ENCODE measurements around the gene ESYT2. TPM values are rescaled to one million over a fixed set of nuclear protein-coding genes. Genes with fewer than 3 reads are reported as not detected.
A peak's percentile ranks its signal among the peaks of the same experiment; 100 is the strongest.
"Not testable (repeated sequence)": the region's sequence is repeated elsewhere in the genome, so short reads cannot be mapped to it uniquely, and the experiment has no call there.

The ESYT2 gene, protein sequence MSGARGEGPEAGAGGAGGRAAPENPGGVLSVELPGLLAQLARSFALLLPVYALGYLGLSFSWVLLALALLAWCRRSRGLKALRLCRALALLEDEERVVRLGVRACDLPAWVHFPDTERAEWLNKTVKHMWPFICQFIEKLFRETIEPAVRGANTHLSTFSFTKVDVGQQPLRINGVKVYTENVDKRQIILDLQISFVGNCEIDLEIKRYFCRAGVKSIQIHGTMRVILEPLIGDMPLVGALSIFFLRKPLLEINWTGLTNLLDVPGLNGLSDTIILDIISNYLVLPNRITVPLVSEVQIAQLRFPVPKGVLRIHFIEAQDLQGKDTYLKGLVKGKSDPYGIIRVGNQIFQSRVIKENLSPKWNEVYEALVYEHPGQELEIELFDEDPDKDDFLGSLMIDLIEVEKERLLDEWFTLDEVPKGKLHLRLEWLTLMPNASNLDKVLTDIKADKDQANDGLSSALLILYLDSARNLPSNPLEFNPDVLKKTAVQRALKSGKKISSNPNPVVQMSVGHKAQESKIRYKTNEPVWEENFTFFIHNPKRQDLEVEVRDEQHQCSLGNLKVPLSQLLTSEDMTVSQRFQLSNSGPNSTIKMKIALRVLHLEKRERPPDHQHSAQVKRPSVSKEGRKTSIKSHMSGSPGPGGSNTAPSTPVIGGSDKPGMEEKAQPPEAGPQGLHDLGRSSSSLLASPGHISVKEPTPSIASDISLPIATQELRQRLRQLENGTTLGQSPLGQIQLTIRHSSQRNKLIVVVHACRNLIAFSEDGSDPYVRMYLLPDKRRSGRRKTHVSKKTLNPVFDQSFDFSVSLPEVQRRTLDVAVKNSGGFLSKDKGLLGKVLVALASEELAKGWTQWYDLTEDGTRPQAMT
- 10 to 100 TPM; 48.7 to 59.7 (median 57.1) TPM for total RNA-seq

- peak; percentile 81 to 86 for ATAC-seq
- peaks cover 35% of the 10 kb centered on the region for H3K4me1 Mint-ChIP-seq (ENCODE audit: low read depth)
Observed at GRCh38 chr7:158829342-158830210, at the start of gene ESYT2. Gene ESYT2, minus strand, starts transcription at chr7:158829509. Its CDS starts 91 bp downstream, at chr7:158829418.

GRCh38 chr7:158878151-158879079, 49.1 kb upstream of the ESYT2 start:
- H3K9me3 Mint-ChIP-seq; H3K4me1 Mint-ChIP-seq (ENCODE audit: low read depth); H3K4me3 Mint-ChIP-seq; H3K27me3 Mint-ChIP-seq (ENCODE audit: low read depth); DNase-seq; ATAC-seq: not testable (repeated sequence)
- H3K36me3 Mint-ChIP-seq (ENCODE audit: insufficient read depth), result peaks cover 20% of the 10 kb centered on the region

More at GRCh38 chr7:158829342-158830210, at the start of gene ESYT2:
- Mint-ChIP-seq H3K36me3 (ENCODE audit: insufficient read depth) (peaks cover 5% of the 10 kb centered on the region), H3K9me3 (no peaks in the 10 kb centered on the region), H3K27me3 (ENCODE audit: low read depth) (no peaks in the 10 kb centered on the region), H3K4me3 (peak within 1 kb of the TSS; percentile 89)
- peak; percentile 100 for DNase-seq

DNA sequence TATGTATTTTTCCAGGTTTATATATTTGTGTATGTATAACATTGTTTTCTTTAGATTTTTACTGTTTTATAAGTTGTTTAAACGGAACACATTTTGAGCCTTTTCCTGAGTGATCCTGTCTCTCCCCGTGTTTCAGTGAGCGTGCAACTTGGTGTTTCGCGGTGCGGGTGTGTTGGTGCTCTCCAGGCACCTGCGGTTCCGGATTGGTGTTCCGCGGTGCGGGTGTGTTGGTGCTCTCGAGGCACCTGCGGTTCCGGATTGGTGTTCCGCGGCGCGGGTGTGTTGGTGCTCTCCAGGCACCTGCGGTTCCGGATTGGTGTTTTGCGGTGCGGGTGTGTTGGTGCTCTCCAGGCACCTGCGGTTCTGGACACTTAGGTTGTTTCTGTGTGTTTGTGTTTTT, 47.7 kb upstream of the ESYT2 start:
- no peak for ATAC-seq
- Mint-ChIP-seq H3K4me1 (ENCODE audit: low read depth) (no peaks in the 10 kb centered on the region), H3K9me3 (no peaks in the 10 kb centered on the region), H3K36me3 (ENCODE audit: insufficient read depth) (peaks cover 21% of the 10 kb centered on the region), H3K27me3 (ENCODE audit: low read depth) (no peaks in the 10 kb centered on the region), H3K4me3 (no peak overlapping the region)
- no peak for DNase-seq

- Mint-ChIP-seq H3K36me3 (ENCODE audit: insufficient read depth) (peaks cover 15% of the 10 kb centered on the region), H3K27me3 (ENCODE audit: low read depth) (no peaks in the 10 kb centered on the region), H3K4me1 (ENCODE audit: low read depth) (peaks cover 8% of the 10 kb centered on the region), H3K4me3 (no peak overlapping the region), H3K9me3 (no peaks in the 10 kb centered on the region)
- DNase-seq, result no peak
- no peak for ATAC-seq
Observed at GRCh38 chr7:158869876-158870275, 40.6 kb upstream of the ESYT2 start.

DNA sequence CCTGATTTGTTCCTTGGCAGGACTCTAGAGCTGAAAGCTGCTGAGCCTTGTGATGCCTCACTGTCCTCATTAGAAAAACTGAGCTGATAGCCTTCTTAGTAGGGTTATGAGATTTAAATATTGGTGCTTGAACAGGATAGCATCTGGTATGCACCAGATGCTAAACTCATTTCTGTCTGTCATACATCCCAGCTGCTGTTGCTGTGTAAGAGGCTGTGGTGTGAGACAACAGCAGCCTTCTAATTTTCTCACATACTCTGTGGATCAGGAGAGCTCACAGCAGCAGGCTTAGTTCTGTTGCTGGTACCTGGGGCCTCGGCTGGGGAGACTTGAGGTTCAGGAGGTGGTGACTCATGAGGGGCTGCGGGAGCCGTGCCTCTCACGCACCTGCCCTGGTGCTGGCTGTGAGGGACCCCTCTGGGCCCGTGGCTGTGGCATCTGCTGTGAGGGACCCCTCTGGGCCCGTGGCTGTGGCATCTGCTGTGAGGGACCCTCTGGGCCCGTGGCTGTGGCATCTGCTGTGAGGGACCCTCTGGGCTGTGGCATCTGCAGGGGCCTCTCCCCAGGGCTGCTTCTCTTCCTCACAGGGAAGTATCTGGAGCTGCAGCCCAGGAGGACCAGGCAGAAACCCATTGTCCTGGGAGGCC, 39.6 kb upstream of the ESYT2 start:
- peaks cover 12% of the 10 kb centered on the region for H3K36me3 Mint-ChIP-seq (ENCODE audit: insufficient read depth)
- no peaks in the 10 kb centered on the region for H3K27me3 Mint-ChIP-seq (ENCODE audit: low read depth)
- DNase-seq, result no peak
- H3K4me1 Mint-ChIP-seq (ENCODE audit: low read depth), result peaks cover 18% of the 10 kb centered on the region
- H3K4me3 Mint-ChIP-seq, result no peak overlapping the region
- no peaks in the 10 kb centered on the region for H3K9me3 Mint-ChIP-seq
- ATAC-seq, result no peak

DNA sequence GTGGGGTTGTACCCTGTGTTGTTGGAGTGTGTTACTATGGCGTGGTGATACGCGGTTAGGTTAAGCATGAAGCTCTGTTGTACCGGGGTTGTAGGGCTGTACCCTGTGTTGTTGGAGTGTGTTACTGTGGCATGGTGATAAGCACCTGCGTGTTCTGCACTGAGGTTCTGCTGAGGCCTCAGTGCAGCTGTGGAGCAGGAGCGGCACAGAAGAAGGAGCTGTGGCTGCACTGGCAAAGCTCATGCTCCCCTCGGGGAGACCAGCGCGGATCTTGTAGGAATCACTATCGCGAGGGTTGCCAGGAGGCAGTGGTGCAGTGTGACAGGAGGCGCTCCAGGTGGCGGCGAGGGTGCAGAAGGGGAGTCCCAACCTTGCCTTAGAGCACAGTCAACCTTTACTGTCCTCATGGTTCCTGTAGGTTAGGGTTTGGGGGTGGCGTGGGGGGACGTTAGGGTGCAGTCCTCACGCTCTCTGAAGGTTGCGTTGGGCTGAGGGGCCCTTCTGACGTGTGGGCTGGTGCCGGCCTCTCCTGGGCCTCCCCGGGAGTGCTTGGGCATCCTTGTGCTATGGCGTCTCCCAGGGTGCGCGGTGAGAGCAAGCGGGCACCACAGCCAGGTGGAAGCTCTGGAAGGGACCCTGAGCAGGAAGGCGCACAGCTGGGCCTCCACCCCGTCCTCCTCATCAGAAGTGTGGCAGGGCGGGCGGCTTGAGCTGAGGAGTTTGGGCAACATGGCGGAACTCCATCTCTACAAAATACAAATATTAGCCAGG, 38.1 kb upstream of the ESYT2 start:
- H3K27me3 Mint-ChIP-seq (ENCODE audit: low read depth), result no peaks in the 10 kb centered on the region
- ATAC-seq, result no peak
- H3K36me3 Mint-ChIP-seq (ENCODE audit: insufficient read depth), result peaks cover 9% of the 10 kb centered on the region
- H3K9me3 Mint-ChIP-seq, result no peaks in the 10 kb centered on the region
- H3K4me3 Mint-ChIP-seq, result peak overlapping the region; percentile 3
- peaks cover 24% of the 10 kb centered on the region for H3K4me1 Mint-ChIP-seq (ENCODE audit: low read depth)
- no peak for DNase-seq

- no peak for DNase-seq
- H3K27me3 Mint-ChIP-seq (ENCODE audit: low read depth), result no peaks in the 10 kb centered on the region
- H3K9me3 Mint-ChIP-seq, result no peaks in the 10 kb centered on the region
- no peak for ATAC-seq
- peaks cover 26% of the 10 kb centered on the region for H3K4me1 Mint-ChIP-seq (ENCODE audit: low read depth)
- no peak overlapping the region for H3K4me3 Mint-ChIP-seq
- H3K36me3 Mint-ChIP-seq (ENCODE audit: insufficient read depth), result peaks cover 4% of the 10 kb centered on the region
Observed at GRCh38 chr7:158865977-158866376, 36.7 kb upstream of the ESYT2 start.

DNA sequence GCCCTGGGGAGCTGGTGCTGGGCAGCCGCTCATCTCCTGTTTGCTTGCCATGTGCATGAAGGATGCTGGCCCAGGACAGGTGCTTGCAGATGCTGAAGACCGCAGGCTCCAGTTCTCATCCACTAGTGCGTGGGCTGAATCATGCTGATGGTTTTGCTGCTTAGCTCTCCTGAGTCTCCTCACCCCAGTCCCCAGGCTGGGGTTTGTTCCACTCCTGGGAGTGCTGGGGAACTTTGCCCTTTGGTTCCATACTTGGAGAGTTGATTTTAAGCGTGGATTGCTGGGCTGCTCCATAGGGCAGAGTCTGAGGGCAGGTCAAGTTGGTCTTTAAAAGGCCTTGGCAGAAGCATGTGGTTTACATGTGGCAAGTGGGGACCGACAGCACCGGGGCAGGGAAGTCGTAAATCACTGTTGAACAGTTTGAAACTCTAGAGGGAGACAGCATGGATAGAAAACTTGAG, 36.2 kb upstream of the ESYT2 start:
- no peak for DNase-seq

GRCh38 chr7:158864833-158865232, 35.5 kb upstream of the ESYT2 start:
- peaks cover 25% of the 10 kb centered on the region for H3K4me1 Mint-ChIP-seq (ENCODE audit: low read depth)
- DNase-seq (no peak), ATAC-seq (no peak)
- no peaks in the 10 kb centered on the region for H3K9me3 Mint-ChIP-seq
- H3K4me3 Mint-ChIP-seq, result peak overlapping the region; percentile 87
- H3K36me3 Mint-ChIP-seq (ENCODE audit: insufficient read depth), result no peaks in the 10 kb centered on the region
- no peaks in the 10 kb centered on the region for H3K27me3 Mint-ChIP-seq (ENCODE audit: low read depth)

More for the DNA sequence above, 36.2 kb upstream of the ESYT2 start:
- H3K4me1 Mint-ChIP-seq (ENCODE audit: low read depth), result peaks cover 25% of the 10 kb centered on the region
- H3K4me3 Mint-ChIP-seq, result peak overlapping the region; percentile 1
- no peaks in the 10 kb centered on the region for H3K36me3 Mint-ChIP-seq (ENCODE audit: insufficient read depth)
- H3K9me3 Mint-ChIP-seq, result no peaks in the 10 kb centered on the region
- no peak for ATAC-seq
- H3K27me3 Mint-ChIP-seq (ENCODE audit: low read depth), result no peaks in the 10 kb centered on the region

- no peaks in the 10 kb centered on the region for H3K9me3 Mint-ChIP-seq
- no peak for ATAC-seq
- H3K4me1 Mint-ChIP-seq (ENCODE audit: low read depth), result peaks cover 25% of the 10 kb centered on the region
- no peaks in the 10 kb centered on the region for H3K27me3 Mint-ChIP-seq (ENCODE audit: low read depth)
- no peaks in the 10 kb centered on the region for H3K36me3 Mint-ChIP-seq (ENCODE audit: insufficient read depth)
- peak overlapping the region; percentile 87 for H3K4me3 Mint-ChIP-seq
- DNase-seq, result no peak
Observed at GRCh38 chr7:158864507-158864820, 35.2 kb upstream of the ESYT2 start.

- ATAC-seq (peak; percentile 61 to 64), DNase-seq (no peak)
- Mint-ChIP-seq H3K4me3 (peak overlapping the region; percentile 87), H3K9me3 (no peaks in the 10 kb centered on the region), H3K4me1 (ENCODE audit: low read depth) (peaks cover 30% of the 10 kb centered on the region), H3K36me3 (ENCODE audit: insufficient read depth) (no peaks in the 10 kb centered on the region), H3K27me3 (ENCODE audit: low read depth) (no peaks in the 10 kb centered on the region)
Observed at GRCh38 chr7:158863611-158864506, 34.5 kb upstream of the ESYT2 start.
